H1 (cell line): Measurements from ENCODE around the gene MYBPC1. TPM values are rescaled to one million over a fixed set of nuclear protein-coding genes. Genes with fewer than 3 reads are reported as not detected.

Source experiments
- polyA plus RNA-seq, 7 experiments: library from polyadenylated mRNA; depleted of rRNA in 3 of 7; stranded (reverse) in 5 of 7; unstranded in 2 of 7; fragments of >200 nt in 5 of 7; fragments of 200-250 nt in 2 of 7; gene quantifications; 1 replicate in 5 of 7; 2 replicates in 1 of 7; 4 replicates in 1 of 7; pipeline versions ENCODE4 v1.2.1 to v1.2.3, GENCODE V29; 2011 to 2013; ENCODE audit warnings: missing spikeins in 2 of 7, mixed read lengths in 2 of 7
- total RNA-seq: library from RNA; stranded (reverse); fragmentation: NEBNext Ultra II Directional; extraction: Animal tissue kit (Norgen Biotek cat#: 25700); gene quantifications from 2 replicates; pipeline ENCODE4 v1.2.1, GENCODE V29; 2021
- TF ChIP-seq, protein P1 (sequence below): IDR thresholded peaks from 2 replicates; pipeline ENCODE4 v1.6.1; 2011; ENCODE audit warnings: low read length, improper control_type of control experiment

The MYBPC1 gene
- total and polyA plus RNA-seq, 2 of the 8 experiments (the other 6 are each of a cell fraction or from before 2014, with no cell fraction given): not detected

- TF ChIP-seq, protein P1, sequence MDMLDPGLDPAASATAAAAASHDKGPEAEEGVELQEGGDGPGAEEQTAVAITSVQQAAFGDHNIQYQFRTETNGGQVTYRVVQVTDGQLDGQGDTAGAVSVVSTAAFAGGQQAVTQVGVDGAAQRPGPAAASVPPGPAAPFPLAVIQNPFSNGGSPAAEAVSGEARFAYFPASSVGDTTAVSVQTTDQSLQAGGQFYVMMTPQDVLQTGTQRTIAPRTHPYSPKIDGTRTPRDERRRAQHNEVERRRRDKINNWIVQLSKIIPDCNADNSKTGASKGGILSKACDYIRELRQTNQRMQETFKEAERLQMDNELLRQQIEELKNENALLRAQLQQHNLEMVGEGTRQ: no peak
These were observed 28.5 kb upstream of the MYBPC1 start (continued) for GRCh38 chr12:101566318-101566717.
